Forelimb muscle (tissue), 1 donor: Measurements from ENCODE around the gene GNB1L. TPM values are rescaled to one million over a fixed set of nuclear protein-coding genes. Genes with fewer than 3 reads are reported as not detected.

Experiments used
- DNase-seq: peaks from one replicate; pipeline ENCODE4 v3.0.0-alpha.2; 2013; ENCODE audit warnings: low read depth
- polyA plus RNA-seq: library from polyadenylated mRNA; unstranded; fragments of 120-200 nt; gene quantifications from one replicate; pipeline ENCODE4 v1.2.1, GENCODE V29; 2013; ENCODE audit not compliant: insufficient read length

Gene GNB1L
- polyA plus RNA-seq, 1 donor, result 3.9 TPM

- no peak for DNase-seq
These were observed 78.1 kb downstream of the GNB1L start for GRCh38 chr22:19776433-19777031.

GRCh38 chr22:19775496-19776325 is 79.0 kb downstream of the GNB1L start:
- no peak for DNase-seq

- no peak for DNase-seq
These were observed 80.0 kb downstream of the GNB1L start for GRCh38 chr22:19774628-19775027.

- no peak for DNase-seq
These were observed 81.1 kb downstream of the GNB1L start for GRCh38 chr22:19773470-19774040.

GRCh38 chr22:19772673-19773469 is 81.8 kb downstream of the GNB1L start:
- DNase-seq, result no peak

GRCh38 chr22:19772422-19772672 is 82.3 kb downstream of the GNB1L start:
- no peak for DNase-seq

GRCh38 chr22:19770349-19771220 is 84.1 kb downstream of the GNB1L start:
- DNase-seq, result no peak

GRCh38 chr22:19769393-19769715 is 85.3 kb downstream of the GNB1L start:
- DNase-seq, result no peak

- DNase-seq, result no peak
These were observed 87.0 kb downstream of the GNB1L start for GRCh38 chr22:19767427-19768341.

- no peak for DNase-seq
These were observed 87.9 kb downstream of the GNB1L start for GRCh38 chr22:19766511-19767426.

- no peak for DNase-seq
These were observed 88.5 kb downstream of the GNB1L start for GRCh38 chr22:19766240-19766510.

GRCh38 chr22:19765477-19766239 is 89.0 kb downstream of the GNB1L start:
- DNase-seq, result no peak

GRCh38 chr22:19764636-19765476 is 89.8 kb downstream of the GNB1L start:
- no peak for DNase-seq

GRCh38 chr22:19764299-19764593 is 90.4 kb downstream of the GNB1L start:
- no peak for DNase-seq

- no peak for DNase-seq
These were observed 91.0 kb downstream of the GNB1L start for GRCh38 chr22:19763458-19764298.

GRCh38 chr22:19762568-19763457 is 91.9 kb downstream of the GNB1L start:
- DNase-seq, result no peak
